Fibroblast of pulmonary artery (primary cell): ENCODE measurements around the gene MEF2B.
"Not testable (repeated sequence)": the region's sequence is repeated elsewhere in the genome, so short reads cannot be mapped to it uniquely, and the experiment has no call there.

Experiments used
- DNase-seq: peaks from one replicate; pipeline ENCODE4 v3.0.0-alpha.2; 2010; ENCODE audit warnings: low read depth
- H3K4me3 ChIP-seq: replicated peaks from 2 replicates; pipeline ENCODE4 v1.5.1; 2011; ENCODE audit warnings: low read depth, mild to moderate bottlenecking, control low read depth, low read length, moderate library complexity
- CTCF ChIP-seq: IDR thresholded peaks from 2 replicates; pipeline ENCODE4 v1.5.1; 2011; ENCODE audit warnings: mild to moderate bottlenecking, control low read depth, low read length, inconsistent platforms; ENCODE audit errors: missing control alignments

MEF2B gene

GRCh38 chr19:19106056-19106551 is 64.0 kb downstream of the MEF2B start:
- peak; percentile 7 for DNase-seq
- TF ChIP-seq CTCF = no peak
- H3K4me3 ChIP-seq = peak overlapping the region; percentile 53

- H3K4me3 ChIP-seq = peak overlapping the region; percentile 53
These were observed 64.6 kb downstream of the MEF2B start for GRCh38 chr19:19105365-19106055.

GRCh38 chr19:19103167-19103566 is 66.9 kb downstream of the MEF2B start:
- no peak for TF ChIP-seq CTCF
- DNase-seq = no peak
- no peak overlapping the region for H3K4me3 ChIP-seq

More at GRCh38 chr19:19105365-19106055, 64.6 kb downstream of the MEF2B start:
- DNase-seq = peak; percentile 60
- TF ChIP-seq CTCF = no peak

- not testable (repeated sequence) for DNase-seq, H3K4me3 ChIP-seq
These were observed 67.5 kb downstream of the MEF2B start for GRCh38 chr19:19102566-19102965.

- no peak overlapping the region for H3K4me3 ChIP-seq
- no peak for TF ChIP-seq CTCF
- DNase-seq = no peak
These were observed 68.5 kb downstream of the MEF2B start for GRCh38 chr19:19101540-19101939.

- no peak for TF ChIP-seq CTCF
- no peak for DNase-seq
- H3K4me3 ChIP-seq = no peak overlapping the region
These were observed 71.1 kb downstream of the MEF2B start for GRCh38 chr19:19098703-19099632.

GRCh38 chr19:19098084-19098702 is 71.9 kb downstream of the MEF2B start:
- no peak overlapping the region for H3K4me3 ChIP-seq
- TF ChIP-seq CTCF = no peak
- no peak for DNase-seq
